SK-N-SH (cell line): ENCODE results near the gene MTHFD1L. TPM values are rescaled to one million over a fixed set of nuclear protein-coding genes. Genes with fewer than 3 reads are reported as not detected.

Experiments used
- CTCF ChIA-PET: fragments of 300-600, 350-600 bp; formaldehyde crosslinking; extraction: SDS; loops from one replicate; lab custom pipeline; 2021; lab: Yijun Ruan, JAX
- POLR2A ChIA-PET: fragments of 350-600 bp; sonication (Branson Sonifier 250); formaldehyde crosslinking; extraction: SDS; loops from one replicate; lab custom pipeline; 2020; ENCODE audit warnings: antibody characterized with exemption, inconsistent platforms; lab: Yijun Ruan, JAX
- DNase-seq: peaks from one replicate; pipeline ENCODE4 v3.0.0; 2012
- H2AFZ ChIP-seq: fragments of 200-600 bp; sonication (generic); 2 replicates; pipeline ENCODE4 v1.8.1; 2016; ENCODE audit warnings: antibody characterized with exemption, mild to moderate bottlenecking, low read depth
- H3F3A ChIP-seq: fragments of 200-600 bp; sonication (generic); replicated peaks from 2 replicates; pipeline ENCODE3; 2016; ENCODE audit warnings: antibody characterized with exemption, mild to moderate bottlenecking; ENCODE audit not compliant: insufficient read depth
- H3K27ac ChIP-seq, 2 experiments: fragments of 200-500 bp in 1 of 2; fragments of 200-600 bp in 1 of 2; sonication (Bioruptor generic) in 1 of 2; sonication (generic), shearing (Covaris generic) in 1 of 2; 2 replicates each; pipeline versions ENCODE4 v1.5.1 to v1.6.1; 2014 to 2016; ENCODE audit warnings: low read depth in 2 of 2, inconsistent platforms in 1 of 2, low read length in 1 of 2, mild to moderate bottlenecking in 1 of 2, mixed read lengths in 1 of 2
- H3K27me3 ChIP-seq: fragments of 200-600 bp; sonication (generic), shearing (Covaris generic); 2 replicates; pipeline ENCODE4 v1.6.1; 2016; ENCODE audit warnings: mixed run types; ENCODE audit not compliant: insufficient read depth
- H3K36me3 ChIP-seq, 2 experiments: fragments of 200-500 bp in 1 of 2; fragments of 200-600 bp in 1 of 2; sonication (Bioruptor generic) in 1 of 2; sonication (generic) in 1 of 2; replicated peaks in 1 of 2; 2 replicates each; pipeline versions ENCODE3 to v1.5.1; 2014 to 2016; ENCODE audit warnings: low read length in 1 of 2, mild to moderate bottlenecking in 1 of 2; ENCODE audit not compliant: insufficient read depth in 2 of 2, control insufficient read depth in 1 of 2
- H3K4me1 ChIP-seq, 2 experiments: fragments of 200-500 bp in 1 of 2; fragments of 200-600 bp in 1 of 2; sonication (Bioruptor generic) in 1 of 2; sonication (generic), shearing (Covaris generic) in 1 of 2; 2 replicates each; pipeline versions ENCODE4 v1.5.1 to v1.6.1; 2014 to 2016; ENCODE audit warnings: low read depth in 1 of 2, low read length in 1 of 2, mixed run types in 1 of 2; ENCODE audit not compliant: insufficient read depth in 2 of 2, control insufficient read depth in 1 of 2
- H3K4me2 ChIP-seq: fragments of 200-600 bp; sonication (generic), shearing (Covaris generic); 2 replicates; pipeline ENCODE4 v1.6.1; 2017; ENCODE audit warnings: mixed run types
- H3K4me3 ChIP-seq, 2 experiments: fragments of 200-500 bp in 1 of 2; fragments of 200-600 bp in 1 of 2; sonication (Bioruptor generic) in 1 of 2; sonication (generic), shearing (Covaris generic) in 1 of 2; 2 replicates each; pipeline versions ENCODE4 v1.5.1 to v1.8.1; 2014 to 2016; ENCODE audit warnings: low read depth in 2 of 2, inconsistent platforms in 1 of 2, low read length in 1 of 2, mild to moderate bottlenecking in 1 of 2, mixed read lengths in 1 of 2, moderate library complexity in 1 of 2
- H3K79me2 ChIP-seq: fragments of 200-600 bp; sonication (generic); 2 replicates; pipeline ENCODE4 v1.8.1; 2017; ENCODE audit warnings: mild to moderate bottlenecking; ENCODE audit not compliant: insufficient read depth
- H3K9ac ChIP-seq: fragments of 200-600 bp; sonication (generic); 2 replicates; pipeline ENCODE4 v1.6.1; 2017; ENCODE audit warnings: mixed run types
- H3K9me2 ChIP-seq: fragments of 200-600 bp; sonication (generic); 2 replicates; pipeline ENCODE4 v1.6.1; 2017; ENCODE audit warnings: mixed run types
- H3K9me3 ChIP-seq: fragments of 200-600 bp; sonication (generic); 2 replicates; pipeline ENCODE4 v1.6.1; 2017; ENCODE audit warnings: mixed run types, mild to moderate bottlenecking, moderate library complexity
- H4K20me1 ChIP-seq: fragments of 200-600 bp; sonication (generic); 2 replicates; pipeline ENCODE4 v1.6.1; 2017; ENCODE audit warnings: mild to moderate bottlenecking, mixed run types; ENCODE audit not compliant: insufficient read depth
- CHD2 ChIP-seq: fragments of 150-350 bp; IDR thresholded peaks from 2 replicates; pipeline ENCODE4 v1.6.1; 2018; ENCODE audit warnings: low read length; ENCODE audit not compliant: partially characterized antibody
- EP300 ChIP-seq, 2 experiments: IDR thresholded peaks; 2 replicates each; pipeline versions ENCODE4 v1.4.0 to v1.6.1; 2012; ENCODE audit warnings: borderline replicate concordance in 1 of 2, low read depth in 1 of 2, low read length in 1 of 2
- EZH2phosphoT487 ChIP-seq: fragments of 200-600 bp; sonication (generic); IDR thresholded peaks from 2 replicates; pipeline ENCODE4 v1.6.1; 2017; ENCODE audit warnings: low read depth, mixed run types, mild to moderate bottlenecking, antibody characterized with exemption, moderate library complexity, borderline replicate concordance
- FOXM1 ChIP-seq: IDR thresholded peaks from 2 replicates; pipeline ENCODE4 v1.4.0; 2012; ENCODE audit warnings: low read depth, mild to moderate bottlenecking
- IRF3 ChIP-seq: fragments of 150-350 bp; IDR thresholded peaks from 2 replicates; pipeline ENCODE4 v1.6.1; 2016; ENCODE audit warnings: mild to moderate bottlenecking, low read depth, low read length
- JUND ChIP-seq: IDR thresholded peaks from 2 replicates; pipeline ENCODE4 v1.4.0; 2012
- NFIC ChIP-seq: IDR thresholded peaks from 2 replicates; pipeline ENCODE4 v1.4.0; 2012; ENCODE audit warnings: borderline replicate concordance
- POLR2AphosphoS5 ChIP-seq: IDR thresholded peaks from 2 replicates; pipeline ENCODE4 v1.6.1; 2012; ENCODE audit warnings: low read depth, low read length
- RCOR1 ChIP-seq: fragments of 150-350 bp; IDR thresholded peaks from 2 replicates; pipeline ENCODE4 v1.6.1; 2017; ENCODE audit warnings: antibody characterized with exemption, low read length
- RFX5 ChIP-seq: IDR thresholded peaks from 2 replicates; pipeline ENCODE4 v1.6.1; 2012; ENCODE audit warnings: mild to moderate bottlenecking, improper control_type of control experiment, low read length
- RXRA ChIP-seq: IDR thresholded peaks from 2 replicates; pipeline ENCODE4 v1.4.0; 2012; ENCODE audit warnings: low read depth, mild to moderate bottlenecking, borderline replicate concordance
- SIN3A ChIP-seq: IDR thresholded peaks from 2 replicates; pipeline ENCODE4 v1.6.1; 2012; ENCODE audit warnings: low read depth, mild to moderate bottlenecking, low read length, moderate library complexity, borderline replicate concordance
- SMC3 ChIP-seq: IDR thresholded peaks from 2 replicates; pipeline ENCODE4 v1.6.1; 2012; ENCODE audit warnings: low read depth, low read length, improper control_type of control experiment
- TCF12 ChIP-seq: IDR thresholded peaks from 2 replicates; pipeline ENCODE4 v1.4.0; 2012
- TEAD4 ChIP-seq: IDR thresholded peaks from 2 replicates; pipeline ENCODE4 v1.4.0; 2012; ENCODE audit warnings: mild to moderate bottlenecking, borderline replicate concordance; ENCODE audit not compliant: insufficient read depth
- WGBS: methylation state at CpG from one replicate; pipeline ENCODE4 v1.1.6; 2017; ENCODE audit warnings: low lambda C conversion rate; 5-methylcytosine and 5-hydroxymethylcytosine counted together
- polyA plus RNA-seq, 3 experiments: library from polyadenylated mRNA; depleted of rRNA; stranded (reverse); fragments of >200 nt; gene quantifications; 2 replicates each; pipeline ENCODE4 v1.2.3, GENCODE V29; 2012
- TF ChIP-seq, protein P1 (sequence below): IDR thresholded peaks from 2 replicates; pipeline ENCODE4; 2012

MTHFD1L gene
- polyA plus RNA-seq, 1 of the 3 experiments (the other 2 are of a cell fraction), result 37.0 TPM

GRCh38 chr6:150895928-150896632, 30.6 kb downstream of the MTHFD1L start:
- H3K9me2 ChIP-seq, result no peaks in the 10 kb centered on the region
- peaks cover 21% of the 10 kb centered on the region; the same call in 1 of the 2 replicates for H3K79me2 ChIP-seq
- no peak for TF ChIP-seq SIN3A
- no peak for TF ChIP-seq JUND
- no peak for TF ChIP-seq RFX5
- TF ChIP-seq NFIC, result no peak
- TF ChIP-seq TCF12, result no peak
- TF ChIP-seq POLR2AphosphoS5, result no peak
- no peak for TF ChIP-seq EZH2phosphoT487
- no peak for TF ChIP-seq CHD2
- TF ChIP-seq SMC3, result no peak
- no peak for TF ChIP-seq RXRA
- TF ChIP-seq EP300 (IDR thresholded peaks at IDR 0.05; ENCODE audit: borderline replicate concordance in 1 of 2, low read depth in 1 of 2, low read length in 1 of 2), result no peak
- no peak for TF ChIP-seq IRF3
- TF ChIP-seq, protein P1, sequence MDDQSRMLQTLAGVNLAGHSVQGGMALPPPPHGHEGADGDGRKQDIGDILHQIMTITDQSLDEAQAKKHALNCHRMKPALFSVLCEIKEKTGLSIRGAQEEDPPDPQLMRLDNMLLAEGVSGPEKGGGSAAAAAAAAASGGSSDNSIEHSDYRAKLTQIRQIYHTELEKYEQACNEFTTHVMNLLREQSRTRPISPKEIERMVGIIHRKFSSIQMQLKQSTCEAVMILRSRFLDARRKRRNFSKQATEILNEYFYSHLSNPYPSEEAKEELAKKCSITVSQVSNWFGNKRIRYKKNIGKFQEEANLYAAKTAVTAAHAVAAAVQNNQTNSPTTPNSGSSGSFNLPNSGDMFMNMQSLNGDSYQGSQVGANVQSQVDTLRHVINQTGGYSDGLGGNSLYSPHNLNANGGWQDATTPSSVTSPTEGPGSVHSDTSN, result no peak
- TF ChIP-seq FOXM1, result no peak
- TF ChIP-seq RCOR1, result no peak
- no peak for TF ChIP-seq TEAD4
- H3K9me3 ChIP-seq, result no peaks in the 10 kb centered on the region
- H3K4me3 ChIP-seq, result no peak overlapping the region
- peaks cover 18 to 34% of the 10 kb centered on the region in 2 experiments for H3K36me3 ChIP-seq
- WGBS, result 58% methylated on average over 4 of the region's 4 CpGs
- peaks cover 14% of the 10 kb centered on the region in 2 experiments; a peak in 2 of 4 replicates for H3K4me1 ChIP-seq
- no peak overlapping the region for H3K9ac ChIP-seq
- no peaks in the 10 kb centered on the region for H3K27me3 ChIP-seq
- ChIA-PET CTCF (interaction anchor here (1.2 to 16.6 kb wide), 4 partner anchors 9 to 434 kb away, joined by 3 to 421 read pairs (median 5); no protein-coding TSS in a partner anchor), POLR2A (no interaction called here)
- peaks cover under 1% of the 10 kb centered on the region for H3F3A ChIP-seq
- H4K20me1 ChIP-seq, result no peaks in the 10 kb centered on the region
- DNase-seq, result no peak
- H3K4me2 ChIP-seq, result no peak overlapping the region
- H3K27ac ChIP-seq, result no peak overlapping the region; a peak in 1 of 4 replicates
- no peak overlapping the region for H2AFZ ChIP-seq
